ENCODE data around the gene SGK1.

DNA sequence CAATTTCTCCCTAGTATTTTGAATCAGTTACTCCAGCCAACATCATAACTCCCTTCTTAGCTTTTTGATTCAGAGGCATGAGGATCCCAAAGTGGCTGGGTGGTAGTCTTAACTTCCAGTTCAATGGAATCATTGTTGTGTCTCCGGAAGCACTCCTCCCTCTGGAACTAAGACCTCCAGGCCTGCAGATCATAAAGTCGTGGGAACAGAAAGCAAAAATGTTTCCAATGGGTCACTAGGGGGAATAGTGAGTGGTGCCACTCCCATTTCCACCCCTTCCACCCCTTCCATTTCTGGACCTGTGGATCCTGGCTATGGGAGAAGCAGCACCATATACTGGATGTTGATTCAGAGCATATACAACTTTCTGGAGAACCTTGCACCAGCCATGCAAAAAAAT, 130.8 kb downstream of the SGK1 start:
- TF ChIP-seq CTCF (IDR thresholded peaks at IDR 0.05; ENCODE audit: poor library complexity, severe bottlenecking) (no peak), TAF1 (IDR thresholded peaks at IDR 0.05; ENCODE audit: low read depth) (no peak), POLR2AphosphoS5 (IDR thresholded peaks at IDR 0.05) (no peak), REST (IDR thresholded peaks at IDR 0.05; ENCODE audit: borderline replicate concordance) (no peak)
